Transverse colon (tissue), 4 donors: ENCODE measurements around the gene ZNF302. TPM values are rescaled to one million over a fixed set of nuclear protein-coding genes. Genes with fewer than 3 reads are reported as not detected.

Experiments
- DNase-seq: peaks from one replicate; pipeline ENCODE4 v3.0.0-alpha.2; 2019
- H3K27ac ChIP-seq, 4 donors: fragments of 200-600 bp; sonication (generic); 2 replicates each; pipeline ENCODE4 v1.5.1; 2016 to 2018; ENCODE audit warnings: inconsistent platforms in 4 of 4
- H3K27me3 ChIP-seq: fragments of 200-600 bp; sonication (generic); 2 replicates; pipeline ENCODE4 v1.5.1; 2017; ENCODE audit warnings: inconsistent platforms
- H3K36me3 ChIP-seq, 4 donors: fragments of 200-600 bp; sonication (generic); 2 replicates each; pipeline ENCODE4 v1.5.1; 2017 to 2019; ENCODE audit warnings: inconsistent platforms in 4 of 4
- H3K4me1 ChIP-seq, 4 donors: fragments of 200-600 bp; sonication (generic); 2 replicates each; pipeline ENCODE4 v1.5.1; 2017 to 2020; ENCODE audit warnings: inconsistent platforms in 4 of 4
- H3K4me3 ChIP-seq, 4 donors: fragments of 200-600 bp; sonication (generic); 1 replicate in 1 of 4; 2 replicates in 3 of 4; pipeline versions ENCODE4 v1.5.1 to v1.6.1; 2017 to 2019; ENCODE audit warnings: inconsistent platforms in 4 of 4
- H3K9me3 ChIP-seq, 2 donors: fragments of 200-600 bp; sonication (generic); 2 replicates each; pipeline ENCODE4 v1.5.1; 2017 to 2019; ENCODE audit warnings: inconsistent platforms in 2 of 2
- CTCF ChIP-seq, 5 experiments: fragments of 200-600 bp in 3 of 5; fragments of 450-650 bp in 2 of 5; sonication (generic) in 3 of 5; IDR thresholded peaks; 1 replicate in 2 of 5; 2 replicates in 3 of 5; pipeline ENCODE4 v1.5.1; 2016 to 2017; ENCODE audit warnings: antibody characterized with exemption in 5 of 5, inconsistent platforms in 3 of 5, mild to moderate bottlenecking in 2 of 5, moderate library complexity in 1 of 5
- EP300 ChIP-seq: sonication (generic); formaldehyde crosslinking; IDR thresholded peaks from one replicate; pipeline ENCODE4 v1.6.1; 2017; ENCODE audit warnings: antibody characterized with exemption, low read depth
- POLR2A ChIP-seq: fragments of 450-650 bp; IDR thresholded peaks from one replicate; pipeline ENCODE4 v1.6.1; 2016; ENCODE audit warnings: antibody characterized with exemption, mild to moderate bottlenecking, moderate library complexity
- POLR2AphosphoS5 ChIP-seq, 3 donors: sonication (generic); formaldehyde crosslinking; IDR thresholded peaks; one replicate each; pipeline ENCODE4 v1.6.1; 2016; ENCODE audit warnings: antibody characterized with exemption in 3 of 3
- WGBS, 2 donors: methylation state at CpG; one replicate each; pipeline ENCODE4 v1.1.5; 2018; ENCODE audit warnings: low coverage in 1 of 2; 5-methylcytosine and 5-hydroxymethylcytosine counted together
- in situ Hi-C, 4 donors: fragments of 200-750 bp; cut with MboI; loops; one replicate each; pipeline versions ENCODE4 v1.15.0 to v1.15.1; 2017; ENCODE audit warnings: low sequenced_read_pairs in 3 of 4, low pct_ligation_motif_present in 1 of 4, low pct_unique_long_range_greater_than_20kb in 1 of 4
- intact Hi-C: fragments of 100-400 bp; cut with DNase I; formaldehyde crosslinking; loops from one replicate; pipeline ENCODE4 v1.15.1; 2023; ENCODE audit warnings: low total_unique reads
- small RNA-seq, 4 donors: library from RNA; depleted of rRNA; stranded (forward); fragments of <200 nt; gene quantifications; one replicate each; pipeline ENCODE3, GENCODE V24; 2016
- total RNA-seq, 4 donors: library from RNA; depleted of rRNA; stranded (reverse); fragments of >200 nt; gene quantifications; one replicate each; pipeline ENCODE4 v1.1.0, GENCODE V29; 2016

ZNF302 gene
- total RNA-seq, 4 donors from 2014 or later, result 4.6 to 33.0 (median 18.0) TPM

DNA sequence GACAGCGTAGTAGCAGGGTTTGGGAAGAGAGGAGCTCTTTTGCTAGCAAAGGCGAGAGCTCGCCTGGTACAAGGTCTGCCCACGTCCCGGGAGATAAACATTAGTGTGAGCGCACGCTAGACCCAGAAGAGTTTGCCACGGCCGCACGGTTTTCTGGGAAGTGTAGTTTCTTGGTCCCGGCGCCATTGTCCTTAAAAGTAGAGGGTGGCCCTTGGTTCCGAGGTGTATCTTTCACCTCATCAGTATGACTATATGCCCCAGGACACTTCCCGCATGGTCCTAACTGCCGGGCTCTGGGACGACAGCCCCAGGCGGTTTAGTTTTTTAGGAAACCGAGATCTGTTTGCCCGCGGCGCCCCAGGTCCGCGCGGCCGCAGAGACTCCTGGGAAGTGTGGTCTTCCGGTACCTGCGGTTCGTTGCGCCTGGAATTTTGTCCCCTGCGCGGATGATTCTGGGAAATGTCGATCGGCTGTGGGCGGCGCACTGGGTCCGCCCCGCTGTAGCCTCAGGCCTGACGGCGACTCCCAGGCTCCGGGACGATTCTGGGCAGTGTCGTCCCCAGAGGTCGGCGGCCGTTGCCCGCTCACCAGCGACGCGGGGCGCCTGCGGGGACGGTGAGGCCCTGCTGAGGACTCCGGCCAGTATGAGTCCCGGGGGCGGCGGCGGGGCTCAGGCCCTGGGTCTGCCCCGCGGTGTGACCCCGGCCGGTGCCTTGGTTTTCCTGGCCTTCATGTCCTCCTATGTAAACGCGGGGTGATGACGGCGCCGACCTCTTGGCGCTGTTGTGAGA, 56.5 kb downstream of the ZNF302 start, which contains the start of gene ZNF181:
Gene ZNF181, plus strand, starts transcription at position 498 of the 791 bp plus-strand sequence. CDS start 795 bp downstream, outside the sequence.
- H3K4me1 ChIP-seq, result peaks cover 16 to 25% (median 19%) of the 10 kb centered on the region in 4 donors
- H3K4me3 ChIP-seq, result peak within 1 kb of the TSS; percentile 59 to 81 (median 78)
- intact Hi-C loops (no loop called here), in situ Hi-C loops (no loop called here)
- peak within 1 kb of the TSS; percentile 95 to 99 (median 98) for H3K27ac ChIP-seq
- peaks cover 0 to 35% (median 15%) of the 10 kb centered on the region in 4 donors for H3K36me3 ChIP-seq
- DNase-seq, result peak; percentile 92
- WGBS, 2 donors, result 1% methylated on average over 62 of the region's 67 CpGs; no CpG with 5 or more reads in 1 of the 2 donors
- H3K9me3 ChIP-seq, result peaks cover 21 to 24% of the 10 kb centered on the region in 2 donors
- no peaks in the 10 kb centered on the region for H3K27me3 ChIP-seq
- peak; percentile 77 for TF ChIP-seq POLR2A
- peak; percentile 72 to 82 (median 74) for TF ChIP-seq POLR2AphosphoS5 (IDR thresholded peaks at IDR 0.05)
- TF ChIP-seq EP300, result peak; percentile 62
- no peak for TF ChIP-seq CTCF (IDR thresholded peaks at IDR 0.05)

DNA sequence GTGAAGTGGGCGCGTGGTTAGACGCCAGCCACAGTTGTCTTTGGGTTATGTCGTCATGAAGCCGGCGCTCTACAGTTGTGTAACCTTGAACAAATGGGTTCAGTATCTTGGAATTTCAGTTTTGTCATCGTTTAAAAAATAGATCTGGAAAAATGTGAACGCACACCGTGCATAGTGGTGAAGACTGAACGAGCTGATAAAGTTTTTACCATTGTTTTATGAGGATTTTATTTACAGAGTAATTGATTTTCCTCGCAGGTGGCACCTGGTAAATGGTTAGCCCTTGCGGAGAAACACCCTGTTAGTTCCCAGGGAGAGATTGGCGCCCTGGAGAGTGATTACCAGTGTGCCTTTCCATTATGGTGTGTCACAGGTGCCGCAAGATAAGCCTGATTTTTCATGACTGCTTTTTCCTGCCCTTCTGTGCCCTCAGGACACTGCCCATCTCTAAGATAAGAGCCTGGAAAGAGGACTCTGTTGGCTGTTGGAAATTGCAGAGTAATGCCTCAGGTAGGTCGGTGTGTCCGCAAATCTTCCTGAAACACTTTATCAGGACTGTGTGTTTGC, 57.1 kb downstream of the ZNF302 start:
- Histone ChIP-seq H3K4me3 (peak overlapping the region; percentile 59 to 81 (median 78)), H3K27ac (peak overlapping the region; percentile 95 to 99 (median 98)), H3K9me3 (peaks cover 21 to 31% of the 10 kb centered on the region in 2 donors), H3K27me3 (no peaks in the 10 kb centered on the region), H3K36me3 (peaks cover under 1 to 42% (median 20%) of the 10 kb centered on the region in 4 donors), H3K4me1 (peaks cover 16 to 25% (median 19%) of the 10 kb centered on the region in 4 donors)
- peak; percentile 28 for DNase-seq
- intact Hi-C loops, result no loop called here
- TF ChIP-seq POLR2AphosphoS5 (IDR thresholded peaks at IDR 0.05) (no peak), EP300 (no peak), POLR2A (no peak), CTCF (IDR thresholded peaks at IDR 0.05) (no peak)
- in situ Hi-C loops, result no loop called here
- 10 to 13% methylated on average over 8 to 16 of the region's 16 CpGs for WGBS, 2 donors

Small RNA genes lying within 50 kb of the gene (small RNA-seq; reads per million reads assigned to genes)
- gene RF00611, result 0 reads per million in 4 donors

Other genes starting within 250 kb of the ZNF302 start
- 100 to 1,000 TPM in 2 of 4 donors, 10 to 100 TPM in 2; 40.6 to 228 (median 110) TPM for gene UBA2, start 249.3 kb upstream of the ZNF302 start, total RNA-seq
- gene WTIP, start 195.9 kb upstream of the ZNF302 start, total RNA-seq, result 1 to 10 TPM in 3 of 4 donors, under 1 TPM in 1; 0.60 to 4.1 (median 2.2) TPM
- gene SCGB2B2, start 519 bp upstream of the ZNF302 start, total RNA-seq, result 10 to 100 TPM in 1 of 4 donors, 1 to 10 TPM in 1, under 1 TPM in 1, not detected in 1; 0.82 to 14.3 (median 1.3) TPM
- 10 to 100 TPM in 3 of 4 donors, 1 to 10 TPM in 1; 7.1 to 23.8 (median 15.5) TPM for gene ZNF181, start 56.6 kb downstream of the ZNF302 start, total RNA-seq
- gene ZNF599, start 95.5 kb downstream of the ZNF302 start, total RNA-seq, result 1 to 10 TPM in 3 of 4 donors, not detected in 1; 4.1 to 7.1 (median 6.0) TPM
- gene ZNF30, start 249.2 kb downstream of the ZNF302 start, total RNA-seq, result 1 to 10 TPM in 2 of 4 donors, not detected in 2; 1.4 to 2.2 TPM